Inflammatory macrophage treated with lipopolysaccharide for 4 hours (primary cell): Measurements from ENCODE around the gene PPP1R3C.

ENCODE experiments used
- DNase-seq: peaks from one replicate; pipeline ENCODE4 v3.0.0-alpha.2; 2020

Gene PPP1R3C

GRCh38 chr10:91597197-91597881 is 35.5 kb downstream of the PPP1R3C start:
- no peak for DNase-seq

- DNase-seq: no peak
Measured at GRCh38 chr10:91596825-91597196, 36.1 kb downstream of the PPP1R3C start.

GRCh38 chr10:91593834-91594233 is 39.0 kb downstream of the PPP1R3C start:
- no peak for DNase-seq

- no peak for DNase-seq
Measured at GRCh38 chr10:91593366-91593765, 39.5 kb downstream of the PPP1R3C start.

GRCh38 chr10:91592266-91592975 is 40.5 kb downstream of the PPP1R3C start:
- DNase-seq: no peak

GRCh38 chr10:91591797-91592174 is 41.1 kb downstream of the PPP1R3C start:
- no peak for DNase-seq

GRCh38 chr10:91590904-91591796 is 41.7 kb downstream of the PPP1R3C start:
- no peak for DNase-seq

GRCh38 chr10:91590142-91590903 is 42.5 kb downstream of the PPP1R3C start:
- DNase-seq: no peak

GRCh38 chr10:91589658-91590035 is 43.2 kb downstream of the PPP1R3C start:
- no peak for DNase-seq

- DNase-seq: no peak
Measured at GRCh38 chr10:91589015-91589657, 43.7 kb downstream of the PPP1R3C start.

GRCh38 chr10:91587710-91588638 is 44.9 kb downstream of the PPP1R3C start:
- DNase-seq: no peak

GRCh38 chr10:91582153-91582554 is 50.7 kb downstream of the PPP1R3C start:
- DNase-seq: no peak

- no peak for DNase-seq
Measured at GRCh38 chr10:91579329-91579985, 53.4 kb downstream of the PPP1R3C start.
